HG03045 (cell line): ENCODE data around the gene SLC30A9.

Experiments used
- ATAC-seq: cut with Tn5 transposase; IDR thresholded peaks from one replicate; pipeline ENCODE4 v1.9.1; 2021; ENCODE audit warnings: mild to moderate bottlenecking, moderate library complexity; ENCODE audit not compliant: unreplicated experiment

SLC30A9 gene

DNA sequence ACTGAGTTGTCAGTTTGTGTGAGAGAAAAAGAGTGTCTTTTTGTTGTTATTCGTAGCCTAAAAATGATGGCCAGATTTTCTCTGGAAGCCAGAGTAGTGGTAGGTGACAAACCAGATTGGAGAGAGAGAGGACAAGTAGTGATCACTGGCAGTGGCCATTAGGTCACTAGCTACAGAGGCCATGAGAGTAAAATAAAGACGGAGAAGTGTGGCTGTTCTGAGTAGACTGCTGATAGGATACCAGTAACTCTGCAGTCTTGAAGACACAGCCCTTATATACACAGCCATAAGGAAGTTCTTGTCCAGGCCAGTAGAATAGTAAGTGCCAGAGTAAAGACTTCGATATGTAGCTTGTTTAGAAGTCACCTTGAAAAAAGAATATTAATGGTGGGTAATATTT is 7.7 kb downstream of the SLC30A9 start:
- no peak for ATAC-seq

DNA sequence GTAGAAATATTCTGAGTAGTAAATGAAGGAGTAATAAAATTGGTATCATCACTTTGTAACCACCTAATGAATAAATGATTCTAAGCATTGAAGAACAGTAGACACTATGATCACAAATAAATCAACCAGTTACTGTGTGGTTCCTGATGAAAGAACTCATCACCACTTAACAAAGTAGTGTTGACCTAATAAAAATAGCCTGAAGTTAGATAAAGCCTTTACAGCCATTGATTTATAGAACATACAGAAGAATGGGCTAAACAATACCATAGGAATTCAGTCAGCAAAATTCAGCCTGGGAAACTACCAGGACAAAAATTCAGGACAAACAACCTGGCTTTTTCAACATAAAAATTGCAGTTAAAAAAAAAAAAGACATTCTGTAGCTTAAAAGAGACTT is 9.0 kb downstream of the SLC30A9 start:
- ATAC-seq: no peak

DNA sequence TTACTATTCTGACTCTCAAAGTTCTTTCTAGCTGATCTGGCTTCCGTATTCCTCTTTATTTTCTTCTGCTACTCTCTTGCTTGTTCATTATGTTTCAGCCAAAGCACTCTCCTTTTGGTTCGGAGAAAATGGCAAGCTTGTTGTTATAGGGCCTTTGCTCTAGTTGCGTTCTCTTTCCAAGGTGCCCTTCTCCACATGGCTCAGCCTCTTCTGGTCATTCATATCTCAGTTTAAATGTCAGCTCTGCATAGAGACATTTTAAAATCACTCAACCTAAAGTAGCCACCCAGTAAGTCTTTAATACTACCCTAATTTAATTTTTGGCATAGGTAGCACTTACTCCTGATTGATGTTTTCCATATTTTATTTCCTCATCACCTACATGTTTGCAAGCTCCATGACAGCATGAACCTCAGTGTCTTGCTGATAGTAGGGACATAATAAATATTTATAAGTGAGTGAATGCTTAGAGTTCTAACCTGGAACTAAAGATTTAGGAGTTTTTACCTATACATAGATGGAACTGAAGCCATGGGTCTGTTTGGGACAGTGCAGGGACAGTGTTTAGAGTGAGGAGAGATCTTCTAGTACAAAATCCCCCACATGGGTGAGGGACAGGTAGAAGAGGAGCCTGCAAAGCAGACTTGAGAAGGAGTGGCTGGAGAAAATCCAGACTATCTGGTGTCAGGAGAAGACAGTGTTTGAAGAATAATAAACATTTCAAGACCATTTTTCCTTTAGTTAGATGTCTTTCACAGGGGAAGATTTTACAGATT is 17.9 kb downstream of the SLC30A9 start:
- ATAC-seq: no peak

DNA sequence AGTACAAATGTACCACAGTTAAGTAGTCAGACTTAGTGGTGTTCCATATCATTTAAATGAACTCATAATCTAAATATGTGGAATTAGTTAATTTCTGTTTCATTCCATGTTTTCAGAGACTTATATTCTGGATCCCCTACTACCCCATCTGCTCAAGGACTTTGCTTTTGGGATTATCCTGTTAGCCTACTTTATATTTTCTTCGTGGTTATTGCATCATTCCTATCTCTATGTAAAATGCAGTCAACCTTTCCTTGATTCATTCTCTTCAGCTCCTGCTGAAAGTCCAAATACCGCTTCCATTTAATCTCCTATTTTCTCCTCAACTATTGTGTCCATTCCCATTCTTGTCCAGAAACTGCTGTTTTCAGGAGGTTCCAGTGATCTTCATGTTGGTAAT is 25.1 kb downstream of the SLC30A9 start:
- ATAC-seq: no peak

DNA sequence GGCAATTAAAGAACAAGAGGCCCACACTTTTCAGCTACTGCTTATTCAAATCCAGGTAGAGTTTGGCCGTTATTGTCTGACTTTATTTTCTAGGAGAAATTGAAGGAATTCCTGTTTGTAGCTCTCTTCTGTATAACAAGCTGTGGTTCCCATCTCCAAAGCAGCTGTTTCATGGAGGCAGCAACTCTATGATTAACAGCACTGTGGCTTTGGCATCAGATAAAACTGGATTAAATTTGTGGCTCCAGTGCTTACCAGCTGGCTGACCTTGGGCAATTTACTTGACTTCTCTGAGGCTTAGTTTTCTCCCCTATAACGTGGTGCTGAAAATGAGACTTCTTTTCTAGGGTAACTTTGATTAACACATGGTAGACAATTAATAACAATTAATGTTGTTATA is 28.1 kb downstream of the SLC30A9 start:
- ATAC-seq: no peak

DNA sequence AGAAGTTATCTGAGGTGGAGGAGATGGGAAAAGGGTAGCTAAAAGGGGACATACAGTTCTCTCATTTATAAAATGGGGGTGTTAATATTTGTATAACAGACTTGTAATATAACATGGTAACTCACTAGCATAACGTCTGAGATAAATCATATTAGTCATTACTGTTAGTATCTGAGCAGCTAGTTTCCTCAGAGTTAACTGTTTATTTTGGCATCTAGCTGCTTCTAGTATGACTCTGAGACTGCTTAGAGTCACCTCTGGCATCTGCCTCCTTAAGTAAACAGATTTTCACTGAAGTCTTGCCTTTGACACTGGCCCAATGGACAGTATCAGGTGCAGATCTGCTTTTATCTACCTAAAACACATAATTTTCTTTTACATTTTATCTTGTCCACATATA is 58.1 kb downstream of the SLC30A9 start:
- ATAC-seq: no peak

DNA sequence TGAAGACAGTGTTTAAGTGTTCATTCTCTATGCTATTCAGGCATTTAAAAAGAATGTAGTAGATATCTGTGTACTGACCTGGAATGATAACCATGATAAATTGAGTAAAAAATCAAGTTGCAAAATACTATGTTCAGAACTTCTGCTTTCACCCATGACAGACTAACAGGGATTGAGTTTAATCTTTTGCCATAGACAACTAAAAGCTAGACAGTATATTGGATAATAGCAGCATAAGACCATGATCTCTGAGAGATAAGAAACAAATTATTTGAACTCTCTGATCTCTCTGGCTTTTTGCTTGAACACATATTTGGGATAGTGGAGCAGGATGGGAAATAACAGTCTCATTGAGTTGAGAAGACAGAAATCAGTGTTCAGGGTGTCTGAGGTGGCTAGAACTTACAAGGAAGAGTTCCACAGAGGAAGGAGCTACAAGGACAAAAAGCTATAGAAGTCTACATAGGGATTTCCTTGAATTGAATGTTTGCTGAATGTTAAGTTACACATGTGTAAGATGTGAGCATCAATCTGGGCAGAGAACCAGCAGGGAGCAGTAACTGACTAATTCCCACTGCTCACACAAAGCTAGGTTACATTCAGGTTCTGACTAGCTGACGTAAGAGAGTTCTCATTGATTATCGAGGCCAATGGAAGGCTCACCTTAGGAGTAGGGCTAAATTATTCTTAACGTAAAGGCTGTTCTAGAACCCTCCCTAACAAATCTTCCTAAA is 60.4 kb downstream of the SLC30A9 start:
- no peak for ATAC-seq

DNA sequence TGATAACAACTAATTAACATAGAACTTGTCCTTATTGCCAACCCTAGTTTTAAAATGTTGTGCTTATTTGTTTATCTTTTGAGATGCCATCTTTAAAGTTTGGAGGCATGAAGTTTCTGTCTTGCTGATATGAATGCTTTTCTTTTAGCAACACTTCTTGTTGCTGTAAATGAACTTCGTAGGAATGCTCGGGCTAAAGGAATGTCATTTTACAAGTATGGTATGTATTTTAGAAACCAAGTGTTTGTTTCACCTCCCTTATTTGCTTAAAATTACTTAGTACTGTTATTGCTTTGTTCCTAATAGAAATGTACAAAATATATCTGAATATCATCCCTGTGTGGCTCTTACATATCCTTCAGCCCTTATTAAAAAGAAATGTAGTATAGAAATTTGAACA is 76.1 kb downstream of the SLC30A9 start:
- no peak for ATAC-seq

DNA sequence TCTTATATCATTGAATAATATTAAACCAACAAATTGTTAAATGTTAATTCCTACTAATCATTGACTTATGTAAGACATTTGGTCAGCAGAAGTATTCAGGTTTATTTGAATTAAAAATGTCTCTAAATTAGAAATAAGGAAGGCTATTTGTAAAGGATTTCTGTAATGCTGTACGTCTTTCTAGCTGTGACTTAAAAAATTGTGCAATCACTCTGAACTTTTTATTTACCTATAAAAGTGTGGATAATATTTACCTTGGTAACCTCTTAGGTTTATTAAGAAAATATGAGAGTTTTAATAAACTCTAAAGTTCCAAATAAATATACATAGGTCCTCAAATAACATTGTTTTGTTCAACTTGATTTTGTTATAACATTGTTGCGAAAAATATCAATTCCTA is 76.9 kb downstream of the SLC30A9 start:
- no peak for ATAC-seq

DNA sequence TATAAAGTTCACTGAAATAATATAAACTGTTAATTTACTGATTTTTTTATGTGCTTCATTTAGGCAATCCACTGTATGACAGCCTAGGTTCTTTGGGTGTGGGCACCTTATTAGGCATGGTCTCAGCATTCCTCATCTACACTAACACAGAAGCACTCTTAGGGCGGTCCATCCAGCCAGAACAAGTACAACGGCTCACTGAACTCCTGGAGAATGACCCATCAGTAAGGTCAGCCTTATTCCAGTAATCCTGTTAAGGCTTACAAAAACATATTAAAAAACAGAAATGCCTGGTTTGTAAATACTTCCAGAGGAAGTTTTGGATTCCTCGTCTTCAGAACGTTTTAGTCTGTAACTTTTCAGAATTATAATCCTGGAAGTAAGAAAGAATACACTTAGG is 80.1 kb downstream of the SLC30A9 start:
- ATAC-seq: no peak

DNA sequence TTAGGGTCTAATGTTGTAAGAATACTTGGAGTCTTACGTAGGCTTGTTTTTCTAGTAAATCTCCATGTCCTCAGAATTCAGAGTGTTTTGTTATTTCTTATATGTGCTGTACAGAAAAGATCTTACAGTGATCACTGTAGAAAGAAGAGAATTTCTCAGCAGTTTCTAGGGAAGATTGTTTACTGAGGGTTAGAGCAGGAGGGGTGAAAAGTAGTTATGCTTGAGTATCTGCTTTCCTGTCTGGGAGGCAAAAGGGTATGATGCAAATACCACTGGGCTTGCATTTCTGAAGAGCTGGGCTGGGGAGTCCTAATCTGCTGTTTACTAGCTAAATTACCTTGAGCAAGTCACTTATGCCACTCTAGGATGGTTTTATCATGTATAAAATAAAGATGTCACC is 84.0 kb downstream of the SLC30A9 start:
- ATAC-seq: no peak

DNA sequence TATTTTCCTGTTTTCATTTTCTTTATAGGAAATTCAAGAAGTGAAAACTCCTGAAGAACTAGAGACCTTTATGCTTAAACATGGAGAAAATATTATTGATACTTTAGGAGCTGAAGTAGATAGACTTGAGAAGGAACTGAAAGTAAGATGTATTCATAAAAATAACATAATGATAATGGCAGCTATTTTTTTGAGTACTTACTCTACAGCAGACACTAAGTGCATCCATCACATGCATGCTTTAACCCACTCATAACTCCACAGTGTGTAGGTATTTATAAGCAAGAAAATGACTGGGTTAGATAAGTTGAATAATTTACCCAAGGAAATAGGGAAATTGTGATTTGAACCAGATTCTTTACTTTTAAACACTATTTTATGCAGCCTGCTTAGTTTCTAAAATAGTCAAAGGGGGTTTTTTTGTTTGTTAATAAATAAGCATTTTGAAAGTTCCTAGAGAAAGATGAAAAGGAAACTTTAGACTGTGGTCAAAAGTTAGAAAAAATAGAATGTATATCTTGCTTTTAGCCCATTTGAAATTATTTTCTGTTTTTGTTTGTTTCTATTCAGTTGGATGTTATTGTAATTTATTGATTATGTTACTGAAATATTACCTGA is 88.0 kb downstream of the SLC30A9 start:
- peak; percentile 77 for ATAC-seq

DNA sequence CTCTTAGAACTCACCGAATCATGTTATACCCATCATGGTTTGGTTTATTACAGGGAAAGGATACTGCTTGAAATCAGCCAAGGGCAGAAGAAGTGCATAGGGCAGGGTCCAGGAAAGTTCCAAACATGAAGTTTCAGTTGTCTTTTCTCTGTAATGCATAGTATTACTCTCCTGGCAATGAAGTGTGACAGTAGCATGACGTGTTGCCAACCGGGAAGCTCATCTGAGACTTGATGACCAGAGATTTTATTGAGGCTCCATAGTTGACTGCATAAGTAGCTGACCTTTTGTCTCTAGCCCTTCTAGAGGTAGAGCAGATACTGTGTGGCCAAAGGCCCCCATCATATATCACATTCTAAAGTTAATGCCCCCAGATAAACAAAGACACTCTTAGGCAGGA is 90.0 kb downstream of the SLC30A9 start:
- peak; percentile 47 for ATAC-seq

DNA sequence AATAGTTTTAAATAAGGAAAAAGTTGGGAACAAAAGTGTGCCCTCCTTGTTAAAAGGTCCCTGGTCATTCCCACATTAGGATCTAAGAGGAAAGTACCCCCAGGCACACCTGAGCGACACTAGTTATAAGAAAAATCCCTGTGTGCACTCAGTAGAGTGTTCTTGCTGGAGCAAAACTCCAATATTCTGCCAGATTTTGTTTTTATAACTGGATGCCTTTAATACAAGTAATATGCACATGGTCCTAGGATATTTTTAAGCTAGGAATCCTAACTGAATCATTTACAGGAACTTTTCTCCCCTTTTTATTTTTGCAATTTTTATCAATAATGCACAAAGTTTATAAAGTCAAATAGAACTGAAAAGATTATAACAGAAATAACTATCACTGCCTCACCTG is 93.5 kb downstream of the SLC30A9 start:
- no peak for ATAC-seq

DNA sequence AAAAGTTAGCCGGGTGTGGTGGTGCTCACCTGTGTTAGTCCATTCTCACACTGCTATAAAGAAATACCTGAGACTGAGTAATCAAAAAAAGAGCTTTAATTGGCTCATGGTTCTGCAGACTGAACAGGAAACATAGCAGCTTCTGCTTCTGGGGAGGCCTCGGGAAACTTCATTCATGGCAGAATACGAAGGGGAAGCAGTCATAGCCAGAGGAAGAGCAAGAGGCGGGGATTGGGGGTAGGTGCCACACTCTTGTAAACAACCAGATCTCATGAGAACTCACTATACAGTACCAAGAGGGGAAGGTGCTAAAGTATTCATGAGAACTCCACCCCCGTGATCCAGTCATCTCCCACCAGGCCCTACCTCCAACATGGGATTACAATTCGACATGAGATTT is 98.1 kb downstream of the SLC30A9 start:
- no peak for ATAC-seq

DNA sequence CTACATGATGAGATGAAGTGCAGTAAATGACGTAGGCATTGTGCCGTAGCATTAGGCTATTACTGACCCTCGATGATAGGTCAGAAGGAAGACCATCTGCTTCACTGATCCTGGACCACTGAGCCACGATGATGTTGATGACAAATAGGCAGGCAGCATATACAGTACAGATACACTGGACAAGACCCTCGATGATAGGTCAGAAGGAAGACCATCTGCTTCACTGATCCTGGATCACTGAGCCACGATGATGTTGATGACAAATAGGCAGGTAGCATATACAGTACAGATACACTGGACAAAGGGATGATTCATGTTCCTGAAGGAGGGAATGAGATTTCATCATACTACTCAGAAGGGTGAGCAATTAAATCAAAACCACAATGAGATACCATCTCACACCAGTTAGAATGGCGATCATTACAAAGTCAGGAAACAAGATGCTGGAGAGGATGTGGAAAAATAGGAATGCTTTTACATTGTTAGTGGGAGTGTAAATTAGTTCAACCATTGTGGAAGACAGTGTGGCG is 111.2 kb downstream of the SLC30A9 start:
- ATAC-seq: no peak

DNA sequence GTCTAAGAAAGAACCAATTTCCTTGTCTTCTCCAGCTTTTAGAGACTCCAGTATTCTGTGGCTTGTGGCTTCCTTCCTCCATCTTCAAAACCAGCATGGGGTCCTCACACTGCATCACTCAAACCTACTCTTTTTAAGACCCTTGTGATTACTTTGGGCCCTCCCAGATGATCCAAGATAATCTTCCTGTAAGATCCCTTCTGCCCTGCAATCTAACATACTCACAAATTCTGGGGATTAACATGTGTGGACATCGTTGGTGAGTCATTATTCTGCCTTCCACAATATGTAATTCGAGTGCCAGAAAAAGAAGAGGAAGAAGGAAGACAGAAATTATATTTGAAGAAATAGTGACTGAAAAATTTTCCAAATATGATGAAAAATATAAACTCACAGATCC is 114.2 kb downstream of the SLC30A9 start:
- no peak for ATAC-seq

DNA sequence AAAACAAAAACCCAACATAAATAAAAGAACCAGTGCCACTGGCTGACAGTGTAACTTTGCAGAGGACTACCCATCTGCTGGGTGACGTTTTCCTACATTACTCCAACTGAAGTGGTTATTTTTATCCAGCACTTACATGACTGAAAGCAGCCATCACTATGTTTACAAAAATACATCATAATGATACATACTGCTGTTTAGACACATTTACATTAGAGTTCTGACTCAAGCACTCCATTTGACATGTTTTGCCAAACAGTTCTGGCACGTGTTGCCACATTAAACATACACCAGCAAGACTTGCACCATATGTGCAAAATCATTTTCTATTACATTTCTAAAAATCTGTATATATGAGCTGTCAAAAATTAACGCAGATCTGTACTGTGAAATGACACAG is 122.5 kb downstream of the SLC30A9 start:
- no peak for ATAC-seq

DNA sequence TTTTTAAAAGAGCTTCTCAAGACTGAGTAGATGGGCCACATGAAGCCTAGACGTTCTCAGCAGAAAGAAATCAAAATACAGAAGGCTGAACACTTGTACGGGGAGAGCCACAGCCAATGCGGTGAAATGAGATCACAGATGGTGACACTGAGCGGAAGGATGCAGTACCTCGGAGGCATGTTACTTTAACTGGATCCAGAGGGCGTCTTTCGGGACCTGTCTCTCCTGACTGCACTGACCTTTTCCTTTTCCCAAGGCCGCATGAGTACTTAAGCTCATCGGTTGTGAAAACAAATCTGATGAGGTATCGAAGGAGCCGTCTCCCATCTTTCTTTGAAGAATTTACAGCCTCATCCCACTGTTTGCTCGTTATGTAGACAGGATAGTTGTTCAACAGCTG is 129.6 kb downstream of the SLC30A9 start:
- ATAC-seq: no peak

DNA sequence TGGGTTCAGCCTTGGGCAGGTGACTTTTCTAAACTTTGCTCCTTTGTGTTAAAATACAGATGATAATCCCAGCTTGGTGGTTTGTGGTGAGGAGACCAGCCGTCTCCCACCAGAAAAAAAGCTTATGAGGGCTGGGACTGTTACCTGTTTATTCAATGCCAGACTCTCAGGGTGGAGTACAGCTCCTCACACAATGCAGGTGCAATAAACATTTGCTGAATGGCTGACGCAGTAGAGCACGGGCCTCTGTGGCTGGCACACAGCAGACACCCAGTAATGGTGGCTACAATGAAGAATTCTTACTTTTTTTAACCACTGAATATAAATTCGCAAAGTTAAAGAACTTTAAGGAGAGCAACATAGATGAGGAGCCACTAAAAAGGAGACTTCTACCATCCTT is 131.9 kb downstream of the SLC30A9 start:
- no peak for ATAC-seq

DNA sequence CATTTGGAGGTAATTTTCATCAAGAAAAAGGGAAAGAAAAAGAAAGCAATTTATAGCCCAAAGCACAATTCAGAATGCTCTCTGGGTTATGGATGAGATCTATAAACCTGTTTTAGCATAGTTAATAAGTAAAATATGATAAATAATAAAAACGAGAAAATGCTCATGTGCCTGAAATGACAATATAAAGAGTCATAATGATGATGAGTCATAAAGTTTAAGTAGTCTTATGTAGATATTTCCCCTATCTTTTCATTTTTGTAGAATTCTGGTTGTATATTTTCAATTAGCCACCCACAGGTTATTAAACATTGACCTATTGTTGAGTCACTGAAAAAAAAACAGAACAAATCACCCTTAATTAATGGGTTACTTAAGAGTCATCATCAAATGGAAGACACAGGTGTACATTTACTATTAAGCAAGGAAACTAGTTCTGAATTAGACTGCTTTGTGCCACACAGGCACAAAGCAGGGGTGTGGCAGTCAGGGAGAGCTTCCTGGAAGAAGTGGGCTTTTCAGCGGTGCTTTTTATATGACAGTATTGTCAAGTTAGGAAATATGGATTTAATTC is 132.8 kb downstream of the SLC30A9 start:
- ATAC-seq: no peak

DNA sequence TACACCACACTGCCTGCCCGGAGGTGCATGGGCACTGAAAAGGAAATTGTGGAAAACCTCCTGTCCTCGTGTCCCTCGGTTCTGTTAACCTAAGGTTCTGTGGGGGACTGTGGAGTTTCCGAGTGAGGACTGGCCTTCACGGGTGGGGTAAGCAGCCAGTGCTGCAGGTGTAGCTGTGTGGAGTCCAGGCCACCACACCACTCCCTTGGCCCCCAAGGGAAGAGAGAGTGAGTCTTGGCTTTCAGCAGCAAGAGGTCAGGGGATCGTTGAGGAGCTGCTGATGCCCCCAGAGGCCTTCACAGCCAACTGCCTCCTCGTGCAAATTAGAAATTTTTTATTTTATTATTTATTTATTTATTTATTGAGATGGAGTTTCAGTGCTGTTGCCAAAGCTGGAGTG is 141.8 kb downstream of the SLC30A9 start:
- ATAC-seq: no peak
